HG02885 (cell line): Measurements from ENCODE around the gene CLEC4F.

Experiments
- ATAC-seq: cut with Tn5 transposase; IDR thresholded peaks from one replicate; pipeline ENCODE4 v1.9.1; 2021; ENCODE audit warnings: mild to moderate bottlenecking; ENCODE audit not compliant: unreplicated experiment, poor library complexity

Gene CLEC4F, protein sequence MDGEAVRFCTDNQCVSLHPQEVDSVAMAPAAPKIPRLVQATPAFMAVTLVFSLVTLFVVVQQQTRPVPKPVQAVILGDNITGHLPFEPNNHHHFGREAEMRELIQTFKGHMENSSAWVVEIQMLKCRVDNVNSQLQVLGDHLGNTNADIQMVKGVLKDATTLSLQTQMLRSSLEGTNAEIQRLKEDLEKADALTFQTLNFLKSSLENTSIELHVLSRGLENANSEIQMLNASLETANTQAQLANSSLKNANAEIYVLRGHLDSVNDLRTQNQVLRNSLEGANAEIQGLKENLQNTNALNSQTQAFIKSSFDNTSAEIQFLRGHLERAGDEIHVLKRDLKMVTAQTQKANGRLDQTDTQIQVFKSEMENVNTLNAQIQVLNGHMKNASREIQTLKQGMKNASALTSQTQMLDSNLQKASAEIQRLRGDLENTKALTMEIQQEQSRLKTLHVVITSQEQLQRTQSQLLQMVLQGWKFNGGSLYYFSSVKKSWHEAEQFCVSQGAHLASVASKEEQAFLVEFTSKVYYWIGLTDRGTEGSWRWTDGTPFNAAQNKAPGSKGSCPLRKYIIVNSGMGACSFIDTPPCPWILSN

DNA sequence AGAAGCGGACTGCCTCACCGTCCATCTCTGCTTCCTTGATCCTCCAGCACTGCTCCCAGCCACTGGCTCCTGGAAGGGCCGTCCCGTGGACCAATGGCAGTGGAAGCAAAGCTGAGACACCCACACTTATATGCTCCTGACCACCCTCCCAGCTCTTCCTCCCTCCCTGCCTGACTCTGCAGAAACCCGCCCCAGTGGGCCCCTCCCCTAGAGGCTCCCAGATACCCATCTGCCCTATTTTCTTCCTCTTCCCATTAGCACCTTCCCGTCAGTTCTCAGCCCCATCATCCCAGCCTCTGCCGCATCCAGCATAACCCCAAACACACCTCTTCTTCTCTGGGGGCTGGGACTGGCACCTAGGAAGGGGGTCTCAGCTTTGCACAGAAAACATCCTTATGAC, at the start of gene CLEC4F:
Gene CLEC4F, minus strand, starts transcription at position 101 of the 400 bp plus-strand sequence. Its CDS starts 76 bp downstream, at position 25.
- no peak for ATAC-seq

DNA sequence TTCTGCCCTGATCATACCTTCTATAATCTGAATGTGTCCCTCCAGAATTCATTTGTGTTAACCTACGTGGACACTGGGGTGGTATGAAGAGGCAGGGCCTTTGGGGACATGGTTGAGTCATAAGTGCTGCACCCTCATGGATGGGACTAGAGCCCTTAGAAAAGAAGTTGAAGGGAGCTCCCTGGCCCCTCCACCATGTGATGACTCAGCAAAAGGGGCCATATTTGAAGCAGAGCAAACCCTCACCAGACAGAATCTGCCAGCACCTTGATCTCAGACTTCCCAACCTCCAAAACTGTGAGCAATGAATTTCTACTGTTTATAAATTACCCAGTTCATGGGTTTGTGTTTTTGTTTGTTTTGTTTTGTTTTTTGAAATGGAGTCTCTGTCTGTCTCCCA, 48.6 kb upstream of the CLEC4F start:
- no peak for ATAC-seq

DNA sequence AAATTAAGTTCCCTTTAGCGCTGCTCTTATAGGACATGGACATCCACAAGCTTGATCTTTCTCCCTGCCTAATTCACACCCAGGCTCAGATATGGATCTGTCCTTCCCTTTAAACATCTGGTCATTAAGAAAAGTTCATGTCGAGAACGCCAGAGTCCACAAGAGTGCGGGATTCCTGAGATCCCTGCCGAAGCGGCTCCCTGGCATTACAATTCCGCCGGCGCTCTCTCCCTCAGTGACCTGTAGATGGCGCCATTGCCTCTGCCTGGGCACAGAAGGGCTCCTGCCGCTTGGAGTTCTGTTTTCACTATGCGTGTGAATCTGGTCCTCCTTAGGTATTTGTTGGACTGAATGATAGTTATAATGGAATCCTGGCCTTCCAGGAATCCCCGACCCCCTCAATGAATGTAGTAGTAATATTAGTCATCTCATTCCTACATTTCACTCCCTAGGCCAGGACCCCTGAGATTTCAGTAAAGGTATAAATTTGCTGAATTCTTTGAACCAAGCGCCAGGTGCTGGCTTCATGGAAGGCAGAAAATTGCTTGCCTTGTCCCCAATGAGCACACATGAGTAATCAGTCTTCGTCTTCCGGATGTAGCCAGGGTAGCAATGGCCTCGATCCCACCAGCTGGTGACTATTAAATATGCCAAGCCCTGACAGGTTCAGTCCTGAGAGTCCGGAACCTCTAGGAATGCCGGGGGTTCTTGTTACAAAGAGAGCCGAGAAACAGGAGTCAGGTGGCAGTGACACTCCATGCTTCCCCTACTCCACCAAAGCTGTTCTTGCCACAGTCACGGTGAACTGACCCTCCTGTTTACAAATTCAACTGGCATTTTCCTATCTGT, 41.6 kb upstream of the CLEC4F start:
- ATAC-seq, result peak; percentile 69

DNA sequence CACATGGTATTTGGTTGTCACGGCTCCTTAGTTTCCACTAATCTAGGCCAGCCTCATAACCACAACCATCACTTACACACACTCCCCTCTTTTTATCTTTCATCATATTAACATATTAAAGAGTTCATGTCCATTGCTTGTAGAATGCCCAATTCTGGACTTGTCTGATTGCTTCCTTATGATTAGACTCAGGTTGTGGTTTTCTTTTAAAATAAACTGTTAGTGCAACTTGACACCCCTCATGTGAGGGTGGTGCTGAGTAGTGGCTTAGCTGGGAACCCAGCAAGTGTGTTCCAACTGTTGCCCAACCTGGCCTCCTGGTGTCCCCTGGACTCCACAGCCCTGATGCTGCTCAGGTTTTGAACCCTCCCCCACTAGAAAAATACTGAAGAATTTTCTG, 35.3 kb upstream of the CLEC4F start:
- no peak for ATAC-seq

DNA sequence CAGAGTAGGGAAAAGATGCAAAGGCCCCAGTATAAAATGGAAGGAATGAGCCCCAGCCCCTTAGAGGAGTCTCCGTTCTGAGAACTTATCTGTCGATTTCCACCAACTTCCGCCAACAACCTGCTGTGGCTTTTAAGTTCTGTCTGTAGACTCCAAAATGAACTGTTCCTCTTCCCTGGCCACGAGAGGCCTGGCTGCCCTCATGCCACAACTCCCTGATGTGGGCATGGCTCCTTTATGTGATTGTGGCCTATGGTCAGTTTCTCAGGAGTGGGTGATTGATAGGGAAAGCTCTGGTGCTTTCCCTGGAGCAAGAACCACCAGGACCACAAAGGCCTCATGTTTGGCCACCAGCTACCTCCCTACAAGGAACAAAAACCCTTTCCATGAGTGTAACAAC, 34.0 kb upstream of the CLEC4F start:
- no peak for ATAC-seq

DNA sequence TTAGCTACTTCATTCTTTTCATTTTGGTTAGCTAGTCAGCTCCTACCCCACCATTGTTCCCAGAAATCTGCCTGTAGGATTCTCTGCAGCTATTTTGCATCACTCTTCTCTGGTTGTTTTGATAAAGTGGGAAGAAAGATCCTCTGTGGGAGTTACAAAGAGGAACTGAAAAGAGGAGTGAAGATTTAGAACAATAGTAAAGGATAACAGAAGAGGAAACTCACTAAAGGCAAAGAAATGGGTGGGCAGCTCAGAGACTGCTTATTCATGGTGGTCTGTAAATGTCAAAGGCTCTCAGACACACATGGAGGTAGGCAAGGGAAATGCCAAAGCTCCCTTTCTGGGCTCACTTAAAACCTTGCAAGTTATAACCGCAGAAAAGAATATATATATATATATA, 32.4 kb upstream of the CLEC4F start:
- no peak for ATAC-seq

DNA sequence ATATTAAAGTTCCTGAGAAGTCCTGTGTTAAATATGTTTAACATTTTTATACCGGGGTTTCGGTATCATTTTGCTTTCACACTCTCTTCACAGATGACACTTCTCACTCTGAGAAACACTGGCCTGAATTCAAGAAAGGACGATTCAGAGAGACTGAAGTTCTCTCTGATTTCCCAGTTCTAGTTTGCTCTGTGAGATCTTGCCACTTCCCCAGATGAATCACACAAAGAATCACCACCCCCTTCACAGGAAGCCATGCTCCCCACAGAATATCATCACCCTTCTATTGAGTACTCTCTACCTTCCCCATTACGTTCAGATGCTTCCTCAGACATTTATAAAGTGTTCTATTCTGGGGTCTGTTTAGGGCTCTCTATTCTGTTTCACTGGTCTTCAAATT, 31.3 kb upstream of the CLEC4F start:
- peak; percentile 96 for ATAC-seq

DNA sequence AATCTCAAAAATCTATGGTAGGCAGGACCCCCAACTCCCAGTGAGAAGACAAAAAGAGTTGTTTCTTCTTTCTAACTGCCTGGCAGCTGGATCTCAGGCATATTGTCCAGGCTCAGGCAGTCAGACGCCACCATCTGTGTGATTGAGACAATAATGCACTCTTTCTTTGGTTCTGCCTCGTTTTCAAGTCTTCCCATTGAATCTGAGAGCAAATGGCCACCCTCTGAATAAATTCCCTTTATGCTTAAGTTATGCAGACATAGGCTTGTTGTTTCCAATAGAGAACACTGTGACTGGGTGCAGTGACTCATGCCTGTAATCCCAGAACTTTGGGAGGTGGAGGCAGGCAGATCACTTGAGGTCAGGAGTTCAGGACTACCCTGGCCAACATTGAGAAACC, 30.5 kb upstream of the CLEC4F start:
- no peak for ATAC-seq

DNA sequence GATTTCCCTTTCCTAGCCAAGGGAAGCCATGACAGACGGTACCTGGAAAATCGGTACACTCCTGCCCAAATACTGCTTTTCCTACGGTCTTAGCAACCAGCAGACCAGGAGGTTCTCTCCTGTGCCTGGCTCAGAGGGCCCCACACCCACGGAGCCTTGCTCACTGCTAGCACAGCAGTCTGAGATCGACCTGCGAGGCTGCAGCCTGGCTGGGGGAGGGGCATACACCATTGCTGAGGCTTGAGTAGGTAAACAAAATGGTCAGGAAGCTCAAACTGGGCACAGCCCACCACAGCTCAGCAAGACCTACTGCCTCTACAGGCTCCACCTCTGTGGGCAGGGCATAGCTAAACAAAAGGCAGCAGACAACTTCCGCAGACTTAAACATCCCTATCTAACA, 22.0 kb upstream of the CLEC4F start:
- no peak for ATAC-seq

DNA sequence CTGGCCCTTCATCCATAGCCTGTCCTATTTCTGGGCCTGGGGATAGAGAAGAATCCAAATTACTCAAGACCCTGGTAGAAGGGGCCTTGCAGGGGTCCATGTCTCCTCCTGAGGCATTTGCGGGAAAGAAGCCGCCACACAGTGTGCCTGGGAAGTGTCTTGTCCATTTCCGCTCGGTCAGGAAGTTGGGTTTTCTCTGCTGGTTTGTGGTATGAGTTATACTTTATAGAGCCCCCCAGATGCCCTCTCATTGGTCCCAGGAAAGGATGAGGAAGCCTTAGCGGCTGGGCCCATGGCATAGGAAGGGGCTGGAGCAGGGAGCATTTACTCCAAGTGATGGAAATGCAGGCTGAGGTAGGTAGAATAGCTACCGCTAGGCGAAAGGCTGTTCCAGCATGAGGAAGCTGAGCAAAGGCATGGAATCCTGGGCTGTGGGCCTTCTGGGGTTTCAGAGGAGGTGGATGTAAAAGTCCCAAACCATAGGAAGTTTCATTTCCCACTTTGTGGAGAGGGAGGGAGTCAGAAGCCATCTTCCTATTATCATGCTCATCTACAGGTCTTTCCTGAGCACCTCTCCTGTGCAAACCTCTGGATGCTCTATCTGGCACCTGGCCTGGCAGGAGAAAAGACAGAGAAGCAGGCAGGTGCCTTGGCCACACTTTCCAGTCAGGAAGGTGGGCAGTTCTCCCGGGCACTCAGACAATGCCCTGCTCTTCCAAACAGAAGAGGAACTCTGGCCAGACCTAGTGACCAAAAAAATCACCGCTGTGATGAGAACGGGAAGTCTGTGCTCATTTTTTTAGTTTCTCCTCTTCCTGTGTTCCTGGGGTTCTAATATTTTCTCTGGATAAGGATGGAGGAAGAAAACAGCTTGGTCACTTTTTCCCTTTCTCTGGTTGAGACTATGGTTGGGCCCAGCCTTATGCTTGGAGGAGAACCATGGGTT, 17.9 kb upstream of the CLEC4F start:
- ATAC-seq, result no peak

DNA sequence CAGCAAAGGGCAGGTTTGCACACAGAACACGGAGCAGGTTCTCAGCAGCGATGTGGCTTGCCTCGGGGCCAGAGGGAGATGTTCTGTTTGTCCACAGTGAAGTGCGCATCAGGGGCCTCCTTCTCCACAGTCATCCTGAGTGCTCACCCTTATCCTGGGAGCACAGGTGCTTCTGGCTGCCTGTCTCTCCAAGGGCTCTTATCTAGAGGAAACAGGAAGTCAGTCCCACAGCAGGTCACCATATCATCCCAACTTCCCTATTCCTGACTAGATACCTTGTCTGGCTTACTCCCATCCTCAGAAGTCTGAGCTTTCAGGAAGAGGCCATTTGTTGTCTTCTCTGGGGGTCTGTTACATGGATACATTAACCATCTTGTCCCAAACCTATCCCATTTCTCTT, 15.2 kb upstream of the CLEC4F start, which contains the start of gene CD207:
Gene CD207, minus strand, starts transcription at position 174 of the 400 bp plus-strand sequence. Its CDS starts 40 bp downstream, at position 134.
- ATAC-seq, result no peak

DNA sequence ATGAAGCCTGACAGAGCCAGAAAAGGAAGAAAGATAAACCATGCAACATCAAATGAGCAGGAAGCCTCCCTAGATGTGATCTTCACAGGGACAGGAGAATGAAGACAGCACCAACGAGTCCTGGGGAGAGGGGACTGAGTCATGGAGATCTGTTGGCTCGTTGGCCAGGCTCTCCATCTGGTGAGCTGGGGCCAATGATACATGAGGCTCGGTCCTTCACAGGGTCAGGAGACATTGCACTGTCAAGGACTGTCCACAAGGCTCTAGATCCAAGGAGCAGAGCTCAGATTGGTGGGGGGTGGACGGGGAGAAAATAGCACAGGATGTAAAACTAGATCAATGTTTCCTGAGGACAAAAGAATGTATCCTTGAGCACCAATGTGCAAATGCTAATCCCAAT, 14.5 kb upstream of the CLEC4F start:
- ATAC-seq, result no peak

DNA sequence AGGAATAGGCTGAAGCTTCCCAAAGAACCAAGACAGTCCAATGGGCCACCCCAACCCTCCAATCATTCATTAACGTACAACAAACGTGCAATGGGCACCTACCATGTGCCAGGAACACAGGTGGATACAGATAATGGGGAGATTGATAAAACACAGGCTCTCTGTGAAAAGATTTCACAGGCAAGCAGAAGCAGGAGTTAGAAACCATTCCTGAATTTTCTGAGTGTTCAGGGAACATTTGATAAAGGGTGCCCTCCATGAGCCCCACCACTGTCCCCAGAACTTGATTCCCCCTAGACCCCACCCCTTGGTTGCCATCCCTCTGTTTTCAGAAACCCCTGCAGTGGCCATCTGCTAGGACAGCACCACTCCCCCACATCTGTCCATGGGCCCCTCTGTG, 13.7 kb upstream of the CLEC4F start:
- ATAC-seq, result no peak

DNA sequence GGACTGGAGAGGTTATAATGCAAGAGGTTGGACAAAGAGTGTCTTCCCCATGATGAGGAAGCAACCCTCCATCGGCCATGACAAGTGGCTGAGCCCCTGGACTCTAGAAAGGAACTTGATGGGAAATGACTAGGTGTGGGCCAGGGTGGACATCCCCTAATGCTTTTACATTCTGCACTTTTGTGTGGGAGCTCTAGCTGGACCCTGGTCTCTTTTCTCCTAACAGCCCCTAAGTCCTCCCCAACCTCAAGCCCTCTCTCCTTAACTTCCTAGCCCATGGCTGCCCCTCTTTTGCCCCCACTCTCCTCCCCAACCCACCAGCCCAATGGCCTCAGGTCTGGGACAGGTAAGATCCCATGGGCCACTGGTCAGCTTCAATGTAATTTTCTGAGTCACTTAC, 12.8 kb upstream of the CLEC4F start:
- ATAC-seq, result no peak

DNA sequence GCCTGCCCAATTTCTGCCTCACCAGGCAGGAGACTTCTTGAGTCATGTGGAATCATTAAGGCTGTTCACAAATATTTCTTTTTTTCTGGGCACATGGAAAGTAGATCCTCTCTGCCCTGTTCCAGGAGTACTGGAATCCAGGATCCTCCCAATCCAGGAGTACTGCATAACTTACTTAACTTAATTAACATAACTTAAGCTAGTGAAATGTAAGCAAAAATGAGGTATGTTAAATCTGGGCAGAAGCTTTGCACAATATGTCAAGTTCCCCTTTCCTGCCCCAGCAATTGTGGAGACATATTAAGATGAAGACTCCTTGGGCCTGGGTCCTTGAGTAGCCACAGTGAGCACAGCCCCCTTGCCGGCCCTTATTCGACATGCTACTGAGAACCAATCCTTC, 12.0 kb upstream of the CLEC4F start:
- ATAC-seq, result no peak

DNA sequence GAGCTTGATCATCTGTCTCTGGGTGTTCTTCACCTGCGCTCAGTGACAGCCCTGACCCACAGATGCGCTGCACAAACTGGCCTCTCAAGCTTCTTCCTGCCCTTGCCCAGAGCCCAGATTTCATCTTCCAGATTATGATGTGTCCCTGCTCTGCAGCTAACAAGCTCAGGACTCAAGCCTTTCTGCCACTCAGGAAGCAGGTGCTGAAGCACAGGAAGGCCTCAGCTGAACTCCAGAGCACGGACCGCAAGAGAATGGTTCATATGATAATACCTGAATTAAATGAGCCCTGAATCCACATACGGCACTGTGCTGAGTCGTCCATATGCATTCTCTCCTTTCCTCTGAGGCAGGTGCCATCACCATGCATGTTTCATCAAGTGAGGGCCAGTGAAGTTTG, 11.5 kb upstream of the CLEC4F start:
- no peak for ATAC-seq

DNA sequence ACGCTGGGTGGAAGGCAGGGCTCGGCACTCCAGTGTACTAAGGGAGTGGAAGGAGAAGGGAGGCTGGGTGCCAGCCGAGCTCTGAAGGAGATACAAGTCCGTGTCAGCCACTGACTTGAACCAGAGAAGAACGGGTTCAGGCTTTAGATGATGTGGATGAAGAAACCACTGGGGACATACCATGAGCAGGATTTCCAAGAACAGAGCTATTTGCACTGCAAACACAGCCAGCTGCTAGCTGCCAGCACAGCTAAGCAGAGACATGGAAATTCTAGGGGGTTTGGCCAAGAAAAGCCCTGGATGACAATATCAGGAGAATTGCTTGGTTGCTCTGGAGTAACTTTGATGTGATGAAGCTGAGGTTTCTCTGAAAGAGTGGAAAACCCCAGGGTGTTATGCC, 10.0 kb upstream of the CLEC4F start:
- ATAC-seq, result no peak

DNA sequence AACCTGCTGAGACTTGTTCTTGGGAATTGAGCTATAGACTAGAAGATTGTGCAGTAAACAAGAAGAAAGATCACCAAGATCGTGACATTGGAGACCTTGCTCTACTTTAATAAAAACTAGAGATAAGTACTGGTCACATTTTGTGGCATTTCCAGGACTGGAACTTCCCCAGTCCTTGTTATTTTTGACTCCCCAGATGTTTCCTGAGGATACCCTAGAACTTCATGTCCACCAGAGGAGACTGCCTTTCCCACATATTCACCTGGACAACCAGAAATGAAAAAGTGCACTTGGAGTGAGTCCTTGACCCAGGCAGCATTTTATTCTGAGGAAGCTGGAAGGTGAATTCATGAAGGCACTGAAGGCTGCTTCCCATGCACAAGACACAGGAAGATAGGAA, 9.5 kb upstream of the CLEC4F start:
- ATAC-seq, result no peak

DNA sequence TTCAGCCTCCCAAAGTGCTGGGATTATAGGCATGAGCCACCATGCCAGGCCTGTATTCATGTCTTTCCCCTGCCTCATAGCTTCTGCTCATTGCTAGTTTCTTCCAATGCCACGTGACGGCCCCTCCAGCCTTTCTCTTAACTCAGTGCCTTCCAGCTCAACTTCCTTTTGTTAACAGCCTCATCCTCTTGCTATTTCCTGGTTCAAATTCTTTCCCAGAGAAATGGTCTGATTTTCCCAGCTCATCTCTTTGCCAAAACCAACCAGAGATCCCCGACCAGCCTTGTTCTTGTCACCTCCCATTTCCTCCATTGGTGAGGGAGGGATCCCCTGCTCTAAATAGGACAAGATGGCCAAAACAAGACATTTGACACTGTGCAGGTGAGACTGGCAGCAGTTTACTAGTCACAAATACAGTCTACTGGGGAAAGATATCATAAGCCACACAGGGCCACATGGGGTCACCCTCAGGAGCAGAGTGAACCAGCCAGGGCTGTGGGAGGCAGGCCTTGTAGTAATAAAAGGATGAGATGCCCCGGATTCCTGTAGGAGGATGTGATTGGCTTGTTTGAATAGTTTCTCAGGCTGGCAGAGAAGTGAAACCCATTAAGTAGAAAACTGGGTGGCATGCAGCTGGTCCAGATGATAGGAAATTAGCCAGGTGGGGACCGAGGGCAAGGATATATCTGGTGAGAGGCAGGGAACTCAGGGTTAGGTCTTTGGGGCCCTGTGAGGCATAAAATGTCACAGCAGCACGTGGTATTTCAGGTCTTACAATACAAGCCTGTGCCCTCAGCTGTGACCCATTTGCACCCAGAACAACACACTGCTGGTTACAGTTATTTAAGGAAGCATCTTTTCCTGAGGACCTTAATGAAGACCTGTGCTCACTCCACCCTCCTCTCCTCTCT, 8.8 kb upstream of the CLEC4F start:
- no peak for ATAC-seq
